HG02678 (cell line): Measurements from ENCODE around the gene SHCBP1L.

Source experiments
- ATAC-seq: cut with Tn5 transposase; IDR thresholded peaks from one replicate; pipeline ENCODE4 v1.9.1; 2021; ENCODE audit warnings: mild to moderate bottlenecking, moderate library complexity; ENCODE audit not compliant: unreplicated experiment

The SHCBP1L gene

GRCh38 chr1:182897696-182898095, 55.3 kb downstream of the SHCBP1L start:
- no peak for ATAC-seq

DNA sequence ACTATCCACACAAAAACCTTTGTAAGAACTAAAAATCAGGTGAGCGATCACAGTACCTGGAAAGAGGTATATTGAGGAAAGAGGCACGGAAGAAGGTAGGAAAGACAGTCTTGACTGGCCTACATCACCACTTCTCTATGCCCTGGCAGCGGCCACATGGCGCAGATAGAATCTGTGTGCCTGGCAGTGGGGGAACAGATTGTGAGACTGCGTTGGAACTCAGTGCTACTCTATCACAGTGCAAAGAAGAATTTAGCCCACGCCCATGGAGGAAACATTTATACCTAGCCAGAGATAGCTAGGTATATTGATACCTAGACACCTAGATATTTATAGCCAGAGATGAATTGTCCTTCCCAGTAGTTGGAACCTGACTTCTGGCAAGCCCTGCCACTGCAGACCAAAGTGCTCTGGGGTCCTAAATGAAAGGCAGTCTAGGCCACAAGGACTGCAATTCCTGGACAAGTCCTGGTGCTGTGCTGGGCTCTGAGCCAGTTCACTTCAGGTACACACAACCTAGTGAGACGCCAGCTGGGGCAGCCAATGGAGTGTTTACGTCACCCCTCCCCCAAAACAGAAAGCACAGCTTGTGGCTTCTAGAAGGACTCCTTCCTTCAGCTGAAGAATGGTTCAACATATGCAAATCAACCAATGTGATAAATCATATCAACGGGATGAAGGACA, 61.9 kb downstream of the SHCBP1L start:
- no peak for ATAC-seq

GRCh38 chr1:182889997-182890396, 63.0 kb downstream of the SHCBP1L start:
- no peak for ATAC-seq

- ATAC-seq, result no peak
Measured at GRCh38 chr1:182888736-182889531, 64.0 kb downstream of the SHCBP1L start.

DNA sequence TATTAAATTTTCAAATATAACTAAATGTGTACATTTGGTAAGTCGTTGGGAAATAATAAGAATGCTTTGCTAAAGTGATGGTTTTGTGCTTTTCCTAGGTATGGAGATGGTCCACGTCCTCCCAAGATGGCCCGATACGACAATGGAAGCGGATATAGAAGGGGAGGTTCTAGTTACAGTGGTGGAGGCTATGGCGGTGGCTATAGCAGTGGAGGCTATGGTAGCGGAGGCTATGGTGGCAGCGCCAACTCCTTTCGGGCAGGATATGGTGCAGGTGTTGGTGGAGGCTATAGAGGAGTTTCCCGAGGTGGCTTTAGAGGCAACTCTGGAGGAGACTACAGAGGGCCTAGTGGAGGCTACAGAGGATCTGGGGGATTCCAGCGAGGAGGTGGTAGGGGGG, 66.0 kb downstream of the SHCBP1L start:
- no peak for ATAC-seq

DNA sequence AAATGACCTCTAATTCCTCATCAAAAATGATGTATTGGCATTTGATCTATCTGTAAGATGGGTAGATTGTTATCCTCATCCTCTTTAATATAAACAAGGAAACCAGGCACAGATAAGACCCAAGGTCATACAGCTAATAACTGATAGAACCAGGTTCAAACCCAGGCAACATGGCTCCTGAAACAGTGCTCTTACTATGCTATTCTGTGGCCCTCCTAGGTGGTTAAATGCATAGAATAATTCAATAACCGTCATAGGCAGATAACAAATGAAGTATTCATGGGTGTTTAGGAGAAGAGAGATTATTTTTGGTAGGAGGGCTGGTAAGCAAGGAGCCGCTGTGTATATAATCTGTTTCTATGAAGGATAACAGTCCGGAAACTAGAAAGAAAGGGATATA, 67.4 kb downstream of the SHCBP1L start:
- no peak for ATAC-seq

DNA sequence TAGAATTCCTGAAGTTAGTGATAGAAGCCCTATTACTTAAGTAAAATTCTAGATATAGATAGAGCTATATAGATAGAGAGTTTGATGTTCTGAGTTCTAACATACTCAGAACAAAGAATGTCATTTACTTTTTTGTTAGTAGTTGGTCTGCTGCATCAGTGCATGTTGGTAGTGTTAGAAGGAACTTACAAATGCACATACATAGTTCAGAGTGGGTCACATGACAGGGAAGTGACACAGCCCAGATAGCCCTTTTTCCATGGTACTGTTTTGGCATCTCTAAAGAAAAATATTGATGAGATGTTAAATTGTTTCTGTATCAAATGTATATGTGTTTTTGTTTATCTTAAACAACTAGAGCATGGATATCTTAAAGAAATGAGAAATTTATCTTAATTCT, 68.1 kb downstream of the SHCBP1L start:
- no peak for ATAC-seq

GRCh38 chr1:182877842-182878241, 75.1 kb downstream of the SHCBP1L start:
- no peak for ATAC-seq

DNA sequence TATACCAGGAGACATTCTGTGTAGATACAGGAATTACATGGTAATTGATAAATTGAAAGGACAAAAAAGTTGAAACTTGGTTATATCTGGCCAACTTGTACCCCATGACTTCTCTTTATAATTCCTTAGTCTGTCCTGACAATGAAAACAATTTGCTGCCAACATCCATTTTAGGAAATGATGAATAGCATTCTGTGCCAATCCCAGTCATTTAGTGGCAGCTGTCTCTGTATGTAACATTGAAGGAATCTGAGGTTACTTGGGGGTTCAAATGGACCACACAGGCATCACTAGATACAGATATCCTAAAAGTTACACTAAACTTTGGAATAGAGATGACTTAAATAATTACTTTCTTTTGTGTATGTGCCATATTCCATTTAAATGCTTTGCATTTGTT, 75.6 kb downstream of the SHCBP1L start:
- no peak for ATAC-seq

GRCh38 chr1:182875889-182876288, 77.1 kb downstream of the SHCBP1L start:
- ATAC-seq, result no peak

DNA sequence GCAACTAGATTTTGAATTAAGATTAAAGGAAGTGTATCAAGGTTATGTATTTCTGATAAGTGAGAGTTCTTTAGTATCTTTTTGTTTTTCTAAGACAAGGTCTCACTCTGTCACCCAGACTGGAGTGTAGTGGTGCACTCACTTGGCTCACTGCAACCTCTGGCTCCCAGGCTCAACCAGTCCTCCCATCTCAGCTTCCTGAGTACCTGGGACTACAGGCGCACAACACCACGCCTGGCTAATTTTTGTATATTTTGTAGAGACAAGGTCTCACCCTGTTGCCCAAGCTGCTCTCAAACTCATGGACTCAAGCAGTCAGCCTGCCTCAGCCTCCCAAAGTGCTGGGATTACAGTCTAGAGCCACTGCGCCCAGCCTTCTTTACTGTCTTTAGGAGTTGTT, 80.1 kb downstream of the SHCBP1L start:
- no peak for ATAC-seq

- no peak for ATAC-seq
Measured at GRCh38 chr1:182869241-182869666, 83.7 kb downstream of the SHCBP1L start.

- no peak for ATAC-seq
Measured at GRCh38 chr1:182867861-182868260, 85.1 kb downstream of the SHCBP1L start.

DNA sequence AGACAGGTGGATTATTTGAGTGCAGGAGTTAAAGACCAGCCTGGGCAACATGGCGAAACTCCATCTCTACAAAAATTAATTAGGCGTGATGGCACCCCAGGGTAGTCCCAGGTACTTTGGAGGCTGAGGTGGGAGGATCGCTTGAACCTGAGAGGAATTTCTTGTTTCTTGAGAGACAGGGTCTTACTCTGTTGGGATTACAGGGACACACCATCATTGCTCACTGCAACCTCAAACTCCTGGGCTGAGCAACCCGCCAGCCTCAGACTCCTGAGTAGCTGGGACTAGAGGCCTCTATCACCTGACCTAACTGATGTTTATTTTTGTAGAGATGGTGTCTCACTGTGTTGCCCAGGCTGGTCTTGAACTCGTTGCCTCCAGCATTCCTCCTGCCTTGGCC, 89.0 kb downstream of the SHCBP1L start:
- ATAC-seq, result no peak

- ATAC-seq, result no peak
Measured at GRCh38 chr1:182862827-182863226, 90.1 kb downstream of the SHCBP1L start.

DNA sequence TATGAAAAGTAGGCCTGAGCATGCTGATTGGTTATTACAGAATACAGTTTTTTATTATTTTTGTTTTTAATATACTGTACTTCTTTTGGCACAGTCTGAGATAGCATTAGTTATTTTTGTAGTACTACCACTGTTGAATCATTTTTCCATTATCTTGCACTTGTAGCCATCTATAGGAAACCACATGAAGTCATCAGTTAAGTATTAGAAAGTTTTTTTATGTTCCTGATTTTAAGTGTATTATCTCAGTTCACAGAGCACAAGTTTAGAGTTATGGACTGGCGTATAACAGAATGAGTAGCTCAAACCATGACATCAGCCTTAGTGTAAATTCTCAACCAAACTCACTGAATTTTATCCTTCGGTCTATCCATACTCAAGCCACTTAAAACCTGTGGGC, 91.0 kb downstream of the SHCBP1L start:
- no peak for ATAC-seq

GRCh38 chr1:182860658-182861057, 92.3 kb downstream of the SHCBP1L start:
- ATAC-seq, result no peak

GRCh38 chr1:182857212-182857611, 95.8 kb downstream of the SHCBP1L start:
- no peak for ATAC-seq

GRCh38 chr1:182855911-182856310, 97.1 kb downstream of the SHCBP1L start:
- ATAC-seq, result no peak

DNA sequence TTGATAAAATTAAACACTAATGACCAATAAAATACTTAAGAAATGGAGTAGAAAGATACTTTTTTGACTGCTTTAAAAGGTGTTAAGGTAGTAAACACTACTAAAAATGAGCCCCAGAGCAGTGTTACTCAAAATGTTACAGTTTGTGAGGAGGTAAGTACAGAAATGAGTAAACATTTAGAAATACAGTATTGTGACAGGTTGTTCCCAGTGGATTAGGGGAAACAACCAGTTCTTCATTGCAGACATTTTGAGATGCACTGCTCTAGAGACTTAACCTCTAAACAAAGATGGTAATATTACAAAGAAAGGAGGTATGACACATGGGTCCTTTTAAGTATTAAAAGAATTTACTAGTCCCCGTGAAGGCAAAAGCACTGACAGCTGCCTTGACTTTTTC, 101.1 kb downstream of the SHCBP1L start:
- no peak for ATAC-seq

DNA sequence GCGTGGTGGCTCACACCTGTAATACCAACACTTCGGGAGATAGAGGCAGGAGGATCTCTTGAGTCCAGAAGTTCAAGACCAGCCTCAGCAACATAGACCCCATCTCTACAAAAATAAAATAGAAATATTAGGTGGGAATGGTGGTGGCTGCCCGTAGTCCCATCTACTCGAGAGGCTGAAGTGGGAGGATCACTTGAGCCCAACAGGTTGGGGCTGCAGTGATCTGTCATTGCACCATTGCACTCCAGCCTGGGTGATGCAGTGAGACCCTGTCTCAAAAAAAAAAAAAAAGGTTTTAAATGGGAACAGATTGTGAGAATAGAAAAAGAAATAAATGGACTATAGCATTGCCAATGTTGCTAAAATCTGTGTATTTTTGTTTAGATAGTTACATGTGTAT, 102.6 kb downstream of the SHCBP1L start:
- no peak for ATAC-seq
